ENCODE results near the gene PTPN1.

The PTPN1 gene

DNA sequence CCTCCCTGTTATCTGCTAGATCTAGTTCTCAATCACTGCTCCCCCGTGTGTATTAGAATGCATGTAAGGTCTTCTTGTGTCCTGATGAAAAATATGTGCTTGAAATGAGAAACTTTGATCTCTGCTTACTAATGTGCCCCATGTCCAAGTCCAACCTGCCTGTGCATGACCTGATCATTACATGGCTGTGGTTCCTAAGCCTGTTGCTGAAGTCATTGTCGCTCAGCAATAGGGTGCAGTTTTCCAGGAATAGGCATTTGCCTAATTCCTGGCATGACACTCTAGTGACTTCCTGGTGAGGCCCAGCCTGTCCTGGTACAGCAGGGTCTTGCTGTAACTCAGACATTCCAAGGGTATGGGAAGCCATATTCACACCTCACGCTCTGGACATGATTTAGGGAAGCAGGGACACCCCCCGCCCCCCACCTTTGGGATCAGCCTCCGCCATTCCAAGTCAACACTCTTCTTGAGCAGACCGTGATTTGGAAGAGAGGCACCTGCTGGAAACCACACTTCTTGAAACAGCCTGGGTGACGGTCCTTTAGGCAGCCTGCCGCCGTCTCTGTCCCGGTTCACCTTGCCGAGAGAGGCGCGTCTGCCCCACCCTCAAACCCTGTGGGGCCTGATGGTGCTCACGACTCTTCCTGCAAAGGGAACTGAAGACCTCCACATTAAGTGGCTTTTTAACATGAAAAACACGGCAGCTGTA is 73.4 kb downstream of the PTPN1 start:
- no peak overlapping the region for H3K4me3 Mint-ChIP-seq
- no peak overlapping the region for H3K27ac Mint-ChIP-seq
- no peak for DNase-seq
- no peak for ATAC-seq
- no peaks in the 10 kb centered on the region for H3K4me1 Mint-ChIP-seq
- peaks cover 26% of the 10 kb centered on the region for H3K36me3 Mint-ChIP-seq (ENCODE audit: low read depth)
- no peaks in the 10 kb centered on the region for H3K9me3 Mint-ChIP-seq
- no peaks in the 10 kb centered on the region for H3K27me3 Mint-ChIP-seq

DNA sequence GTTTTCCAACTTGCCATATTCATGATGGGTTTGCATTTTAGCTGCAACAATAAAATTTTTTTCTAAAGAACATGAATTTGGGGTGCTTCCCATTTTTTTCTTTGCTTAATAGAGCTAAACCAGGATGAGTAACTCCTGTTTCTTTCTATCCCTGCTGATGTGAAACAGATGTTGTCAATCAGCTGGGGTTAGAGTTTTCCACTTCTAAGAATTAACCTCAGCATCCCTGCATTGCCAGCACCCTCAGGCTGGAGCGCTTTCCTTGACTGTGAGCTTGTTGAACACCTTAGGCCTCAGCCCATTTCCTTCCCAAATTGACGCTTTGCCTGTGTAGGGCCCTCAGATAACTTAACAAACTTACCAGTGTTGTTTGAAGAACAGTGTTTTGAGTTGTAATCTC is 74.5 kb downstream of the PTPN1 start:
- ATAC-seq, result no peak
- Mint-ChIP-seq H3K9me3 (no peaks in the 10 kb centered on the region), H3K27me3 (no peaks in the 10 kb centered on the region), H3K4me3 (no peak overlapping the region), H3K36me3 (ENCODE audit: low read depth) (peaks cover 19% of the 10 kb centered on the region), H3K4me1 (no peaks in the 10 kb centered on the region), H3K27ac (no peak overlapping the region)
- DNase-seq, result no peak

DNA sequence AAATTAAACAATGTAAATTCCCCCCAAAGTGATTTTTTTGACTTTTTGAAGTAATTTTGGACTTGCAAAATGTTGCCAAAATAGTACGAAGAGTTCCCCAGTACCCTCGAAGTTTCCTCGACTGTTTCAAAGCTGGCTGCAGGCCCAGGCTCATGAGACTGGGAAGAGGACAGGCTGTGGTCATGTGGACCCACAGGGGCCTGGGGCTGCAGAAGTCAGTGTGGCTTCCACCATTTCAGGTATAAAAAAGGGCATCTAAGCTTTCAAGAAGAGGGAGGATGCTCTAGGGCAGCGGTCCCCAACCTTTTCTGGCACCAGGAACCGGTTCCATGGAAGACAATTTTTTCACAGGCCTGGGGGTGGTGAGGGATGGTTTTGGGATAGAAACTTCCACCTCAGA is 75.0 kb downstream of the PTPN1 start:
- Mint-ChIP-seq H3K36me3 (ENCODE audit: low read depth) (peaks cover 20% of the 10 kb centered on the region), H3K27ac (no peak overlapping the region), H3K4me1 (no peaks in the 10 kb centered on the region), H3K4me3 (no peak overlapping the region), H3K9me3 (no peaks in the 10 kb centered on the region), H3K27me3 (no peaks in the 10 kb centered on the region)
- DNase-seq (no peak), ATAC-seq (no peak)

DNA sequence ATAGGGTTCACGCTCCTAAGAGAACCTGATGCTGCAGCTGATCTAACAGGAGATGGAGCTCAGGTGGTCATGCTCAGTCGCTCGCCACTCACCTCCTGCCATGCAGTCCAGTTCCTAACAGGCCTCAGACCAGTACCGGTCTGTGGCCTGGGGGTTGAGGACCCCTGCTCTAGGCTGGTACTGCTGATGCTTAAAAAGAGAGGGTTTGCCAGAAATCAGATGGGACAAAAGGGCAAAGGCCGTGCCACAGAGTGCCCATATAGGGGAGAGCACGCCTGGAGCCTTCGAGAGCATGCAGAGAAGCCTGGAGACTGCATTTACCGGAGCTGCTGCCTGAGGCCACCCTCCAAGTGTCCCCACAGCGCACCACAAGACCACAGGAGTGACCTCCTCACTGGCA is 75.5 kb downstream of the PTPN1 start:
- DNase-seq (no peak), ATAC-seq (peak; percentile 13)
- H3K9me3 Mint-ChIP-seq, result no peaks in the 10 kb centered on the region
- H3K36me3 Mint-ChIP-seq (ENCODE audit: low read depth), result peaks cover 16% of the 10 kb centered on the region
- no peaks in the 10 kb centered on the region for H3K4me1 Mint-ChIP-seq
- H3K27me3 Mint-ChIP-seq, result no peaks in the 10 kb centered on the region
- H3K4me3 Mint-ChIP-seq, result no peak overlapping the region
- no peak overlapping the region for H3K27ac Mint-ChIP-seq

DNA sequence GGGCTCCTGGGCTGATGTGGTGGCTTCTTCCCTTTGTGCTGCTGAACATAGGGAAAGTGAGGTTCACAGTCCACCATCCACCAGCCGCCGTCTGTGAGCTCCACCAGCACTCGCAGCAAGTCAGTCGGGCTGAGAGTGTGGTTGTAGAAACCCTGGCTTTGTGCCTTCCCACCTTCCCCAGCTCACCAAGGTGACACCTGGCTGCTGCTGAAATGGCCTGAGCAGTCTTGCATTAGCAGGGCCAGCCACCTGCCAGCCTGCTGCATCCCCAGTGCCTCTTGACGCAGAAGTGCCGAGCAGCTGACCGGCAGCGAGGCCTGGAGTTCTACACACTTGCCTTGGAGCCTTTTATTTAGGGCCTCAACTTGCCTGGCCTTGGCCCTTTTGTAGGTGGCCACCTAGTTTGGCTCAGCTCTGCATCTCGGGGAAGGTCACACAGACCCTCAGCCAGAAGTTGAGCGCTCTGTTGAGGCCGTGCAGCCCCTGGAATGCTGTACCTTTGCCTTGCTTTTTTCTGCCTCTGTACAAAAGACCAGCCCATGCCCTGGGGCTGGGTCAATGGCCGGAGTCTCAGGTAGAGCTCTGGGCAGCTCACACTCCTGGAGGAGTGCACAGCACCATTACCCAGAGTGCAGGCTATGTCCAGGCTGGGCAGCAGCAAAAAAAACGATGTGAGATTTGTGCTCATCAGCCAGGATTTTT is 76.5 kb downstream of the PTPN1 start:
- ATAC-seq, result no peak
- no peak overlapping the region for H3K4me3 Mint-ChIP-seq
- H3K9me3 Mint-ChIP-seq, result no peaks in the 10 kb centered on the region
- H3K4me1 Mint-ChIP-seq, result no peaks in the 10 kb centered on the region
- DNase-seq, result no peak
- H3K27ac Mint-ChIP-seq, result no peak overlapping the region
- no peaks in the 10 kb centered on the region for H3K27me3 Mint-ChIP-seq
- H3K36me3 Mint-ChIP-seq (ENCODE audit: low read depth), result peaks cover 14% of the 10 kb centered on the region

DNA sequence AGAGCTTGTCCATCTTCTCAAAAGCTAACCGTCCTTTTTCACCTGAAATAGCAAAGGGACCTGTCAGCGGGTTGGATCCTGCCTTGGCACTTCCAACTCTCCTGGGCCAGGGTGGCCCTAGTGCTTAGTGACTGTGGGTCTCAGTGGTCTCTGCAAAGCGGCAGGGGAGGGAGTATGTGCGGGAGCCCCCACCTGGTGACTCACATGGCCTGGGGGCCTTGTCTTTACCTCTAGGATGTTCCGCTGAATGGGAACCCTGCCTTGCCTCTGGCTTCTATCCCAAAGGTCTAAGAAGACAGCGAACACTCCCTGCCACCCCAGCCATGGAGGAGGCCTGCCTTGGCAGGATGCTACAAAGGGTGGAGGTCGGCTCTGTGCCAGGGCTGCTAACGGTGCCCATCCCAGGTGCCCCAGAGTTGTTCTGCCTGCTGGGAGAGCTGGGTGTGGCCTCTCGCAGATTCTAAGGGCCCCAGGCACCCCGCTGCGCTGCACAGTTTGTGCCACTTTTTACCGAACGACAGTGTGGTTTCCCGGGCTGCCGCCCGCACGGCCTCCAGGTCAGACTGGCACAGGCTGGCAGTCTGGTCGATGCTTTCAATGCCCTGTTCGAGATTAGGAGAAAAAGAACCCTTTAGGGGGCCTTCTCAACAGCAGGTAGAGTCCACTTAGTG is 77.2 kb downstream of the PTPN1 start:
- Mint-ChIP-seq H3K27me3 (no peaks in the 10 kb centered on the region), H3K36me3 (ENCODE audit: low read depth) (peaks cover 11% of the 10 kb centered on the region), H3K27ac (no peak overlapping the region), H3K9me3 (no peaks in the 10 kb centered on the region), H3K4me3 (no peak overlapping the region), H3K4me1 (no peaks in the 10 kb centered on the region)
- DNase-seq, result no peak
- no peak for ATAC-seq

DNA sequence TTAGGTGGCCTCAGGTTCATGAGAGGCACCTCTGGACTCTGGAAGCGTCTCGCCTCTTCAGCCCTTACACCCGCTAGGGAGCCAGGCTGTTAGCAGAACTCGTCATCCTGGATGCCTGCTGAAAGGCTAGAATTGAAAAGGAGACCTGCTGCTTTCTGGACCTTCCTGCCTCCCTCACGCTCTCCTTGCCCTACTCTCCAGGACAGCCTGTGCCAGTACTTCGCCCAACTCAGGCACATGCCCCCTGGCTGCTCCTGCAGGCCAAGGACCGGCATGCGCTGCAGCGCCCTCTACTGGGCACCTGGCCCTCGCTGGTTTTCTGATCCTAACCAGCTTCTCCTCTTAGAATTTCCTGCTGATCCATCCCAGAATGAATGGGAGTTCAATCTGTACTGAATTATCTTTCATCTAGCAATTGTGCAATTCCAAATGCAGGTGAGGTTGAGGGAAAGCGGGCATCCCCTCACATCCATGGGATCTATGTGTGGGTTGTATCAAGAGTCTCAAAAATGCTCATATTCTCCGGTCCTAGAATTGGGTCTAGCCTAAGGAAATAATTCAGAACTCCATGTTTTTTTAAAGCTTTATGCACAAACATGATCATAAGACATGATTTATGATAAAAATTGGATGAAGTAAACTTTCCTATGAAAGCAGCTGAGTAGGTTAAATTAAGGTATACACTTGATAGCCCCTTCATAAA is 78.0 kb downstream of the PTPN1 start:
- Mint-ChIP-seq H3K27me3 (no peaks in the 10 kb centered on the region), H3K9me3 (no peaks in the 10 kb centered on the region), H3K4me3 (no peak overlapping the region), H3K36me3 (ENCODE audit: low read depth) (peaks cover 9% of the 10 kb centered on the region), H3K27ac (peak overlapping the region; percentile 52), H3K4me1 (no peaks in the 10 kb centered on the region)
- peak; percentile 87 for DNase-seq
- peak; percentile 42 for ATAC-seq

DNA sequence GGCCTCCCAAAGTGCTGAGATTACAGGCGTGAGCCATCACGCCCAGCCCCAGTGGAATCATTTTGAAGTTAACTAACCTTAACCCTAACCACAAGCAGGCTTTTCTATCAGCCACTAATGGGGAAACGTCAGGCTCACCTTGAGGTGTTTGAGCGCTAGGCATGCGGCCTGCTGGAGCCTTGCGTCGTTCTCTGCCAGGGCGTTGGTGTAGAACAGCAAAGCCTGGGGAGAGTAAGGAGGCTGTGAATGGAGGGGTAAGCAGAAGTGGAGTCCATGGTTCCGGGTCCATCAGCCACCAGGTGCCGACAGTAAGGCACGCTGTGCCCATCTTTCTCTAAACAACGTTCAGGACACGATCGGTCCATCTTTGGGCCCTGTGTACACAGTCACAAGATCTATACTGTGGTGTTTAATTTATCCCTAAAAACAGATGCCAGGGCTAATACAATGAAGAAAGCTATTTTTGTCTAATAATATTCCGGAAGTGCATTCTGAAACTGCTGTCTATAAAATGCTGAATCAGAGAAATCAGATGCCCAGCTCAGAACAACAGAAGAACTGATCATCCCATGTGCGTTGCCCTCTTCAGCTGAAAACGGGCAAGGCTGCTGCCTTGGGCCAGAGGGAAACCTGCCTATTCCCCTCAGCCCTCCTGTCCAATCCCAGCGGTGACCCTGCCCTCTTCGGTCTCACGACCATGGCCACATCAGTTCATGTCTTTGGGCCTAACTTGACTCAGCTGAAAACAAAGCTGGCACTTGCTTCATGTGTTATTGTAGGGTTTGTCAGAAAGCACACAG is 79.6 kb downstream of the PTPN1 start:
- ATAC-seq (no peak), DNase-seq (no peak)
- Mint-ChIP-seq H3K36me3 (ENCODE audit: low read depth) (peaks cover 5% of the 10 kb centered on the region), H3K4me3 (no peak overlapping the region), H3K27me3 (no peaks in the 10 kb centered on the region), H3K27ac (peak overlapping the region; percentile 27), H3K9me3 (no peaks in the 10 kb centered on the region), H3K4me1 (no peaks in the 10 kb centered on the region)

DNA sequence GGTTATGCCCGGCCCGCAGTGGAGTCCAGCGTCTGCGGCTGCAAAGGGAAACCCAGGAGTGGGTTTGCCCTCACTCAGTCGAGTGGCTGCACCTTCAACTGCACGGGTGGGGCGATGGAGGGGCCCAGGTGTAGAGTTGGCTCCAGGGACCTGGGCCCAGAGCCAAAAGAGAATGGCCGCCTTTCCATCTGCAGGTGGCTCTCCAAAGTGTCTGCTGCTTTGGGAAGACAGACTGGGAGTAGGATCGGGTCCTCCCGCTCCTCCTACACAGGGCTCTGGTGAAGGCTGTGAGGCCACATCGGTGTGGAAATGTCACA is 80.1 kb downstream of the PTPN1 start:
- no peak for ATAC-seq
- Mint-ChIP-seq H3K27me3 (no peaks in the 10 kb centered on the region), H3K27ac (no peak overlapping the region), H3K36me3 (ENCODE audit: low read depth) (peaks cover 3% of the 10 kb centered on the region), H3K4me3 (no peak overlapping the region), H3K9me3 (no peaks in the 10 kb centered on the region), H3K4me1 (no peaks in the 10 kb centered on the region)
- no peak for DNase-seq

DNA sequence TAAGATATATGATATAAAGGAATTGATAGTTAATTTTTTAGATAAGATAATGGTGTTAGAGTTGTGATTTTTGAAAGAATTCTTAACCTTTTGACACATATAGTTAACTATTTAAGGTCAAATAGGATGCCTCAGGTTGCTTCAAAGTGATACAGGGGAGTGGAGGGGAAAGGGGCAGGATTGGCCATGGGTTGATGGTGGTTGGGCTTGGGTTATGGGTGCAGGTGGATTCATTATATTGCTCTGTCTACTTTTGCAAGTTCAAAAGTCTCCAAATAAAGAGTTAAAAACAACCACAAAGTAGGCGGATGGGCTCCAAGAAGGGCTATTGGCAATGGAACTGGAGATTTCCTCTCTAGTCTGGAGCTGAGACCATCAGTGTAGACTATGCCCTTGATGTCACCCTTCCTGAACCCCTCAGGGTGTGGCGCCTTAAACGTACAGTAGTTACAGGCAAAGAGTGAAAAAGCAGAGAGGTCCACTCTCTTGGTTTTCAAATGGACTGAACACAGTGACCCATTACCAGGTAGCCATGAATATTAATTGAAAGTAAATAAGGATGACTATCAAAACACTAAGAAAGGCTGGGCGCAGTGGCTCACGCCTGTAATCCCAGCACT is 81.2 kb downstream of the PTPN1 start:
- H3K36me3 Mint-ChIP-seq (ENCODE audit: low read depth), result peaks cover 3% of the 10 kb centered on the region
- H3K27ac Mint-ChIP-seq, result no peak overlapping the region
- no peaks in the 10 kb centered on the region for H3K9me3 Mint-ChIP-seq
- DNase-seq (no peak), ATAC-seq (no peak)
- no peaks in the 10 kb centered on the region for H3K27me3 Mint-ChIP-seq
- H3K4me3 Mint-ChIP-seq, result no peak overlapping the region
- no peaks in the 10 kb centered on the region for H3K4me1 Mint-ChIP-seq

DNA sequence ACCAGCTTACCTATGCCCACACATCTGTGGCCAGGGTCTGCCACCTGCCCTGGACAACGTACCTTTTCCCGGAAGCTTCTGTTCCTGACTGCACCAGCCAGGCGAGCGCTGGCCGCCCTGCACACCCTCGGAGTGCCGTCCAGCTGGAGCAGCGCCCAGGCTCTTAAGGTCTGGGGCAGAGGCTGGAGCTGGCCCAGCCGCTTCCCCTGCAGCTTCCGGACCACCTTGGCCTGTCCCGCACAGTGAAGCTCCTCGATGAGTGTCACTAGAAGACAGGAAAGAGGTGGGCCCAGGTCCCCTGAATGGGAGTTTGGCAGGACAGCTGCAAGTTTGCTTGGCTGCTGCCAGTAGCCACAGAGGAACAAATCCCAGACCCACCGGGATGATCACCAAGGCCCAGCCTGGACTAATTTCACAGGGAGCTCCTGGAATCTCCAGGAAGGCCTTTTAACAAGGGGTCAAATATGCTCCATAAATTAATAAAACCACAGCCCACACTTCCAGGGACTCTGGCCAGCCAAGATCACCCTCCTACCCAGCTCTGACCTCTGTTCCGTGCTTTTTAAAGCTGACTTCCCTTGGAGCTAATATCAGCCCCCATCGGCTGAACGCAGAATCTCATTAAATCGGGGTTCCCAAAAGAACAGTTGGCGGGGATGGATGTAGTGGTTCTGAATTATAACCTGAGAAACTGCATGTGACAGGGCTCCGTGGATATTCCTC is 82.3 kb downstream of the PTPN1 start:
- DNase-seq, result no peak
- Mint-ChIP-seq H3K36me3 (ENCODE audit: low read depth) (peaks cover 3% of the 10 kb centered on the region), H3K27me3 (no peaks in the 10 kb centered on the region), H3K9me3 (no peaks in the 10 kb centered on the region), H3K4me1 (no peaks in the 10 kb centered on the region), H3K4me3 (no peak overlapping the region), H3K27ac (no peak overlapping the region)
- no peak for ATAC-seq

DNA sequence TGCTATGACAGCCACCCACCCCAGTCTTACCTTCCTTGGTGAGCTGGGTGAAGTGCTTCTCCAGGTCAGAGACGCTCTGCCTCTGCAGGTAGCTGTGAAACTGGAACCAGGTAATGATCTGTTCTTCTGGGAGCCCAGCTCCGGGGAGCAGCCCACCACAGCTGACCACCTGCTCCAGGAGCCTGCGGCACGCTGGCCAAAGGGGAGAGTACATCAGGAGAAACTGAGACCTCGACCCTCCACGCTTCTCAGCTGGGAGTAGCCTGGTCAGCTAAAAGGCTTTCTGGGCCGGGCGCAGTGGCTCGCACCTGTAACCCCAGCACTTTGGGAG is 82.8 kb downstream of the PTPN1 start:
- H3K9me3 Mint-ChIP-seq, result no peaks in the 10 kb centered on the region
- H3K27ac Mint-ChIP-seq, result no peak overlapping the region
- no peak overlapping the region for H3K4me3 Mint-ChIP-seq
- no peak for ATAC-seq
- H3K36me3 Mint-ChIP-seq (ENCODE audit: low read depth), result peaks cover 3% of the 10 kb centered on the region
- H3K27me3 Mint-ChIP-seq, result no peaks in the 10 kb centered on the region
- no peaks in the 10 kb centered on the region for H3K4me1 Mint-ChIP-seq
- no peak for DNase-seq

DNA sequence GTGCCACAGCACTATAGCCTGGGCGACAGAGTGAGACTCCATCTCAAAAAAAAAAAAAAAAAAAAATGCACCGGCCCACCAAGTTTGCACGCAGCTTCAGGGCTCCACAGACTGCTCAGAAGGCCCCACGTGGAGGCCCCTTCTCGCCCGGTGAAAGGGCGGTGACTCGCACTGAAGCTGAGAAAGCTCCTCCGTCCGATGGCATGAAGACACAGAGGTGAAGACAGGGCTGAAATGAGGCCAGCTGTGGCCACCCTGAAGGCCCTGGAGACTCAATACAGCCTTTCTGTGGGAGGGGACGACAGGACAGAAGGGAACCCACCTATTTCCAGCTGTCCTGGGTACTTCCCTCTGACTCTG is 84.0 kb downstream of the PTPN1 start:
- Mint-ChIP-seq H3K9me3 (no peaks in the 10 kb centered on the region), H3K27ac (no peak overlapping the region), H3K4me3 (no peak overlapping the region), H3K27me3 (no peaks in the 10 kb centered on the region), H3K4me1 (no peaks in the 10 kb centered on the region), H3K36me3 (ENCODE audit: low read depth) (peaks cover 3% of the 10 kb centered on the region)
- ATAC-seq, result no peak
- DNase-seq, result no peak
